GM21447 (cell line): ENCODE results near the gene ZC2HC1B.

Experiments used
- ATAC-seq: cut with Tn5 transposase; IDR thresholded peaks from one replicate; pipeline ENCODE4 v1.9.1; 2021; ENCODE audit not compliant: unreplicated experiment

Gene ZC2HC1B

DNA sequence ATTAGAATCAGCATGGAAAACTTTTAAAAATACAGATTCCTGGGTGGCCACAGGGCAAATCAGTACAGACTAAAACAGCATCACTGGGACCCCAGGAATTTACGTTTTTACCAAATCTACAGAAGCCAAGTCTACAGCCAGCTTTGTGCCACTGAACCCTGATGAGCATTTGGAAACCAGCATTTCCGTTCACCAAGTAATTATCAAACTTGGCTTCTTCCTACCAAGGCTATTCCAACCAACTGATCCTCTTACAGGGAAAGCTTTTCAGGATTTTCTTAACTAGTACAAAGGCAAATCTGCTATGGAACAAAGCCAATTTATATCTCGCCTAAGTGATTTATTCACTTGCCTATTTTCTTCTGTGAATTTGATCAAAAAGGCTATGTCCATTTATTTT is 96.8 kb downstream of the ZC2HC1B start:
- no peak for ATAC-seq

DNA sequence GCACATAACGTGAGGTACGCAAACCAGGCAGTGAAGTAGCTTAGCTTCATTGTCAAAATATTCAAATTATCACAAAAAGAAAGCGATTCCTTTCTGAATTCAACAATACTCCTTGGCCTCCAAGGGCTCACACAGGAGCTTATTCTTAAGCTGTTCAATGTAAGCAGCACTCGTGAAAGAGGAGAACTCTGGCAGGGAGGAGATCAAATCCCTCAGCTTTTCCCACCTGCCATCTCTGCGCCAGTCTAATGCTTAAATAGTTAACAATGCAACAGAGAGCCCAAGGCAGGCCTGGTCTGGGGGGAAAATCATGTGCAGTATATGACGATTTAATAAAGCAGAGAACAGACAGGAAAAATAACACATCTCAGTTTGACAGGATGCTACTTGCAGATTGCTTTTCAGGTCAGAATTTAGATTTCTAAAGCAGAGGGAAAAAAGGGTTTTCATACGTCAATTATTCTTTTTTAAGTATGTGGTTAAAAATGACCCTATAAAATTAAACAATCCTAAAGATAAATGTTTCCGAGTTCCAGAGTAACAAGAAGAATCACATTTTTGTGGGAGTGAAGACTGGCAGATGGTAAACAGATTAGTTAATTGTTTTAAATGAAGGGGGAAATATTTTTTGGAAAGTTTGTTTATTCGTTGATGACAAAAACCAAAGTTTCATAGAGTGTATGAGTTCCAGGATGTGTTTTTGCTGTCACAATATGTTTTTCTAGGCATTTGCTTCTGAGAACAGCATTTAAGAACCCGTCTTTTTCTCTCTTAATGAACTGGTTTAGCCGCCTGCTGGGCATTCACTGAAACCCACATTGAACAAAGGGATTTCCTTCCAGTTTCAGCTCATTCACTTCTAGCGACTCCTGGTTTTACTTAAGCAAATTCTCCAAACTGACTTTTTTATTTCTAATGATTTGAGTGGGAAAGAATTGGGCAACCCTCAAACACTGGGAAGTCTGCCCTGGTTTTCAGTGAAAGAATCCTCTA is 97.9 kb downstream of the ZC2HC1B start:
- ATAC-seq: no peak

DNA sequence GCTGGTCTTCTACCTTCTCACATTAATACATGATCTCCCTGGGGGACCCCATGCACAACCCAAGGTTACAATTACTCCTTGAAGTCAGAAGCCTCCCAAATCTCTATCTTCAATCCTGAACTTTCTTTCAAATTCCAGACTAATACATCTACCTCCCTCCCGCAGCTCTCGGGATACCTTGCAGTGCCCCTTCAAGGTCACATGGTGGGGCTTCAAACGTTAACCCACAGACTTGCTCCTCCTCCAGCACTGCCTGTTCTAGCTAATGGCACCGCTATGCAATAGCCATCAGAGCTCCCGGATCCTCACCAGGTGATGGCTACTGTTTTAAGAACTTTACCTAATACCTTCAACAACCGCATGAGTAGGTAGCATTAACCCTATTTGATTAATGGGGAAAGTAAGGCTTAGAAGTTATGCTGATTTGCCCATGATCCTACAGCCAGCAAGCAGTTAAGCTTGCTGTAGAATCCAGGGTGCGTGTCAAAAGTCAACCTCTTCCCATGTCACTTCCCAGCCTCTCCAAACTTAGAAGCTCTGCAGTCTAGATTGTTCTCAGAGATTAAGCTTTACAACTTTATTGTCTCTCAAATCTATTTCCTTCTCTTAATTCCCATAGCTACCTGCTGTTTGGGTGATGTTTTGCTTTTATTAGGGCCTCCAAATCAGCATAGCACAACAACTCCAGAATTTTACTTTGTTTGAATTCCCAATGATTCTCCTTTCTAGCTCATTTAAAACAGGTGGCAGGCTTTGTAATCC is 99.1 kb downstream of the ZC2HC1B start:
- no peak for ATAC-seq

DNA sequence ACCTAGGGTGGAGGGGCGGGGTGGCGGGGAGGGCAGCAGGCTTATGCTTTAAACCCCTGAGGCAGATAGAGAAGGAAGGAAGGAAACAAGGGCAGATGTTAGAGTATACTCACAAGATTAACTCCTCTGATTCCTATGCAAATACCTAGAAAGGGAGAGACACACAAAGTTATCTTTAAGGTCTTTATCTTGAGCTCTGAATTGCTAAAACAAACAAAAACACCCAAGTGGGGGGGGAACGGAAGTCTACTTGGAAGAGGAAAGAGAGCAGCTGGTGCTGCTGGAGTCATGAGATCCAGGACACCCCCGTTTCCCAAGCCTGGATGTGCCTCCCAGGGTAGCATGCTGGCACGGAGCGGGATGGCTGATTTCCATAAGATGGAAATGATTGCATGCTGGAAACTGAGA is 100.4 kb downstream of the ZC2HC1B start:
- no peak for ATAC-seq

DNA sequence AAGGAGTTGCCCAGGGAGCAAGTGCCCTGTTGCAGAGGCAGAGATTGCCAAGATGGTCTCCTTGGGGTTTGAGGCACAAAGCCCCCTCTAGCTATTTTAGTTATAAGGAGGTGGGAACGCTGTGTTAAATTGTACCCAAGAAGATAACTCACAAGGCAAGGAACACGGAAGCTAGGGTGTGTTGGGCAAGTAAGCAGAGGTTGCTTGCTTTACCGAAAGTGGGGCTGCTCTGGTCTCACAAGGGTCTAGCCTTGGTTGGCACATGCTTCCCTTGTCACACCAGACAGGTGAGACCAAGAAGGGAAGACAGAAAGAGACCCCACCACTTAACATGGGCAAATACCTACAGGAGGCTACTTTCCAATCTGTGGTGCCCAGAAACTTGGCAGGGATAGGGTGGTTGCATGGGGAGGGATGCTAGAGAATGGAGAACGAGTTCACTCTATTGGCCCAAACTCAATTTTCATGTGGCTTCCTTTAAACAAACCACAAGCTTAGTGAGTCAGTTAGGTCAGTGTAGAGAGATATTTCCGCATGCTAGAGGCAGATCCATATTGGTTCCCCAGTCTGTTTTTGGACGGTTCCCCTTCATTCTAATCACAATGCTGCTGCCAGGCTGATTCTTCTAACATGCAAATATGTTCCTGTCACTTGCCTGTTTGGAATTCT is 101.4 kb downstream of the ZC2HC1B start:
- ATAC-seq: no peak

DNA sequence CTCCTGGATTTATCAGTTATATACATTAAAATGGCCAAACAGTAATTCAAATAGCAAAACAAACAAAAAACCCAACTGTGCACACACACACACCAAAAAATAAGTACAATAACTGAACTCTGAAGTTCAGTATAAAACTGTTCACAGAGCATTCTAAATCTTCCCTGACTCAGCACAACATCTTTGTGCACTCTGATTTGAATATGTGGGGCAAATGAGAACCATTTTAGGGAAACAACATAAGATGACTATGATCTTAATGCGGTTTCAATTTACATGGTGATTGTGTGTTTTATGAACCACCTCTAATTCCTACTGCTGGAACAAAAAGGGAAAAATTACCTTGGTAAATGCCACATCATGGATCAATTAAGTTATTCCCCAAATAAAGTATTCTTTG is 102.0 kb downstream of the ZC2HC1B start:
- ATAC-seq: no peak

DNA sequence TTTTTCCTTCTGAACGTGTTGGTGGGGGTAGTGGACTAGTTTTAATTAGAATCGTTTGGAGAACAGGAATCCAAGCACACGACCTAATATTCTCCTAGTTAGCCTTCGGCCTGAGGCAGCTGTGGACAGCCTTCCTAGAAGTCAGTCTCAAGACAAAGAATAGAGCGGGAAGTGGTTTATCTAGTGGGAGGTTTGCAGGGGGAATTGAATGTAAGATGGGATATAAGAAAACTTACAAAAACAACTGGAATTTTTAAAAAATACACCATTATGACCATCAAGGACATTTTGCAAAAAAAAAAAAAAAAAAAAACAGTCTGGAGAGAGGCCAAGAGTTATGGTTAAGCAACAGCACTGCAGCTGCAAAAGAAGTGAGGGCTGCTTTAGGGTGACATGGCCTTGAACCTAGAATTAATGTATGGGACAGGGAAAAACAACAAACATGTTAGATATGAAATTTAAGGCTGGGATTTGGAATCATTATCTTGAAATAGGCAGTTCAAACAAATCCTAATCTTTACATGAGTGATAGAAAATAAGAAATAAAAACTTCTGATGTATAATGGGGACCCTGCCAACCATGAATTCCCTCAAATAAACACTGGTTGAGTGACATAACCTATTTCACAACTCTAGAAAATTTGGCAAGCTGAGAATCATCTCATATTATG is 103.6 kb downstream of the ZC2HC1B start:
- no peak for ATAC-seq

DNA sequence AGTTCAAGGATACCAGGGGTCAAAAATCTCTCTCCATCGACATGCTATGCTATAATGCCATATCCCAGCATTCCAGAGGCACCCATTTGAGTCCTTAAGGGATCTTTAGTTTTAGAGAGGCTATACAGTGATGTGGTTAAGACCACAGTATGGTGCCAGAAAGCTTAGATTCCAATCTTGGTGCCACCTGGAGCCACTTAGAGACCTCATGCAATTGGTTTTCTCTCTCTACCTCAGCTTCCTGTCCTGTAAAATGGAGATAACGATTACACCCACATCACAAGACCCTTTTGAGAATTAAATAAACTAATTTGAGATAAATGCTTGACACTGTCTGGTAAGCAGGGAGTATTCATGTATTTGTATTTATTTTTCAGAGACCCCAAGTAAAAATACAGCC is 104.8 kb downstream of the ZC2HC1B start:
- ATAC-seq: no peak

DNA sequence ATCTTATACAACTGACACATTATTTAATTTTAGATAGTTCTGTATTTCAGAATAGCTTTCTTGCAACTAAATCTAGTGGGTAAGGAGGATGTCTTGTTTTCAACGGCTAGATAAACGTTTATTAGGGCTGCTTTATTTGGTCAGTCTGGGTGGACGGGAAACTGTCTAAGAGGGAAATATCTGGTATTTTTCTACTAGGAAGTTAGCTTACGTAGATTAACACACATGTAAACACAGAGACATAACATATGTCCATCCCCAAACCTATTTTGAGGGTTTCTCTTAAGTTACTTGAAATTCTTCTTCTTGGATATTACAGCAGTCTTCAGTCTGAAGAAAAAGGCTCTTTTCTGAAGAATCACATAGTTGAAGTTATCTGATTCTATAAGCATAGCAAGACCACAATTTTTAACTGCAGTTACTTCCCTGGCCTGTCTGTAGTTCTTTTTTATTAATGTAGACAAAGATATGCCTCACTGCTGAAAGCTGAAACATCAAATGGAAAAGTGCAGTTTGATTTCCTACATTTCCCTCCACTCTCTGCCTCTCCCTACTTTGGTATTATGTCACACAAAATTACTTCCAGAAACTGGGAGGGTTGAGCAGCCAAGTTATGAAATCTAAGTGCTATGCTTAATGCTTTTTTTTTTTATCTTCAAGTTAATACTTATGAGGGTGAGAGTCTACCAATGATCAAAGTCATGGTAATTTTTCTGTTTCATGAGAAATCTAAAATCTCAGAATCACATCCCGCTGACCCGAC is 106.4 kb downstream of the ZC2HC1B start:
- no peak for ATAC-seq

DNA sequence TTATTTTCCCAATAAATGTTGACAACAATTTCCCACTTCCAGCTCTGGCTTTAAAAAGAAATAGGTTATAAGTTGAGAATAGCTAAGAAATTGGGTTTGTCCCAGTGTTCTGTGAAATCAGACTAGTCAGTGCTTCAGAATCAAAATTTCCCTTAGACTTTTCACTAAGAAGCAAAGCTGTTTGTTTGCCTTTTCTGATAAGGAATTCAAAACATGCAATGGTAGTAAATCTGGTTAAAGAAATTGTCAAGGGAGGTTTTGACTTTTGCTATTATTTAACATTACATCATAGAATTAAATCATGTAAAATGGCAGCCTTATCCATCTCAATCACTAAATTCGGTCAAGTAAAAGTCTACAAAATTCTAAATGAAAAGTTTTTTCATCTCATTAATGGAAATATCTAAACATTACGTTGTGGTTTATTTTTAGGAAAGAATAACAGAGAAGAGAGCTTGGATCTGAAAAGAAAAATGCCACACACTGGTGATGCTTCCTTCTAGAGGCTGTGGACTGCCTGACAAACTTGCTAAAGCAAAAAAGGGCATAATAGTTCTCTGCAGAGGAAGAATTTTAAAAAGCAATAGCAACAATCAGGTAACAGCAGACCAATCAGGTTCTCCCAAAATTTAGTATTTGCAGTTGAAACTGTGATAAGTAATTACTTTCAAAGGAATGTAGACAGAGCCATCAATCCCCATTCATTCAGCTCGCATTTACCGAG is 107.4 kb downstream of the ZC2HC1B start:
- no peak for ATAC-seq

DNA sequence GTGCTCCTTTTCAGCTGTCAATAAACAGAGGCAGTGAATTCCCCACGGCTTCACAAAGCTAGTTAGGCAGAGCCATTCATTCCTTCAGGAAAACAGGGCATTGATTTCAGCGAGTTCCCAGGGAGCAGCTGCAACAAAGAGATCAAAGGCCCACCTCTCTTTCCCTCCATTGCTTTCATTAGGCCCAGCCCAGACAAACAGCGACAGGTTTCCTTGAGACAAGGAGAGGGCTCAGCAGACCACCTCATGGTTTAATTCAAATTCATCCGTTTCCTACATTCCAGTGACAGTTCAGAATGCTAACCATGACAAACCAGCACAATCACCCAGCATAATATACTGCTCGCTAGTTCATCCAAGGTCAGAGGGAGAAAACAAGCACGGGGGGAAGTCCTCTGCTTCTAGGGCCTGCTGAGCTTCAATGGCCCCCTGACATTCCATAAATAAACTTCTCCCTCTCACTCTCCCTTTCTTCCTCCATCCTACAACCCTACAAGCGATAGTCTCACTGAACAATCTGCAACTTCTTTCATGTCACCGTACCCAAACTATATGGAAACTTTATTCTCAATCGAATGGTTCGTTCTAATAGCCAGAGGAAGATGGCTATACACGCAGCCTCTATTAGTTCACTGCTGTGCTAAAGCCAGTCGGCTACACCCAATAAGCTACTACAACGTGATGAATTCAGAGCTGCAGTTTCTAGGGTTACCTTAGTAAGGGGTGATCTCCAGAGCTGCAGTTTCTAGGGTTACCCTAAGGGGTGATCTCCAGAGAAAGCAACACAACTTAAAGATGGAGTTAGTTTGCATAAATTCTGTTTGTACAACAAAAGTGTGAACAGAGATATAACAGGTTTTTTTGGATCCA is 109.1 kb downstream of the ZC2HC1B start:
- ATAC-seq: no peak

DNA sequence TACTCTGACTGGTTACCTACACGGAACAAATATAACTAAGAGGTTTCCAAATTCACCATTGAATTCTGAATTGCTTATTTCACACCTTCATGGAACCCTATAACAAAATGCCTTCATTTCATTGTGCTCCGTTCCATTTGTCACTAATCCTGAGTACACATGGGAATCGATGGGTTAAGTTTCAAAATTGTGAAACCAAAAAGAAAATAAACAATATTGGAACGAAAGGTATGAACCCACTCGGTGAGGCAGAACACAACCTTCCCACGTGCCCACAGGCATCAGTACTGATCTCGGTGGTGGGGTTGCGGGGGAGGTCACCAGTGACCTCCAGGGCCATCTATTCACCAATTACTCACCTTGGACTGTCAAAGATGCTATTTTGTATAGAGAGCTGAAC is 109.8 kb downstream of the ZC2HC1B start:
- ATAC-seq: no peak

DNA sequence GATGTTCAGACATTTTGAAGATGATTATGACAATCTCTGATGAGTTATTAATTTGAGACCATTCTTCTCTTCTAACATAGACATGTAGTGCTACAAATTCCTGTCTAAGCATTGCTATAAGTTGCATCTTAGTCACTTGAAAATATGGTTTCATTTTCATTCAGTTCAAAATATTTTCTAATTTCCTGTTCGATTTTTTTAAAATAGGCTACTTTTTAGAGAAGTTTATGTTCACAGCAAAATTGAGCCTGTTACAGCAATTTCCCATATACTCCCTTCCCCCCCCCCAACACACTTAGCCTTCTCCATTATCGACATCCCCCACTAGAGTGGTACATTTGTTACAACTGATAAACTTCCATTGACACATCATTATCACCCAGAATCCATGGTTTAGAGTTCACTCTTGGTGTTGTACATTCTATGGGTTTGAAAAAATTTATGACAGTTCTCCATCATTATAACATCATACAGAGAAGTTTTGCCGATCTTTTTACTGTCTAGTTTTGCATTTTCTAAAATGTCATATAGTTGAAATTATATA is 112.6 kb downstream of the ZC2HC1B start:
- ATAC-seq: no peak

DNA sequence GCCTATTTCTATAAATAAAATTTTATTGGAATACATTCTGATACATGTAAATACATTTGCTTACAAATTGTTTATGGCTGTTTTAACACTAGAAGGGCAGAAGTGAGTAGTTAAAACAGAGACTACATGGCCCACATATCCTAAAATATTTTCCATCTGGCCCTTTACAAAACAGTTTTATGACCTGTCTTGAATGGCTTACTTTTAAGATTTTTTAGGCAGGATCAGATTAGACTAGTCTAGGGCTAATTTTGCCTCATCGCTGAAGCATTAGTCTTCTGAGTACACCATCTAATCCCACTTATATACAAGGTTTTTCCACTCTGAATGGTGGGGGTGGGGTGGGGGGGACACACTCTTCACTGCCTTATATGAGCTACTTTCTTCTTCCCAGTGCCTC is 116.6 kb downstream of the ZC2HC1B start:
- no peak for ATAC-seq

DNA sequence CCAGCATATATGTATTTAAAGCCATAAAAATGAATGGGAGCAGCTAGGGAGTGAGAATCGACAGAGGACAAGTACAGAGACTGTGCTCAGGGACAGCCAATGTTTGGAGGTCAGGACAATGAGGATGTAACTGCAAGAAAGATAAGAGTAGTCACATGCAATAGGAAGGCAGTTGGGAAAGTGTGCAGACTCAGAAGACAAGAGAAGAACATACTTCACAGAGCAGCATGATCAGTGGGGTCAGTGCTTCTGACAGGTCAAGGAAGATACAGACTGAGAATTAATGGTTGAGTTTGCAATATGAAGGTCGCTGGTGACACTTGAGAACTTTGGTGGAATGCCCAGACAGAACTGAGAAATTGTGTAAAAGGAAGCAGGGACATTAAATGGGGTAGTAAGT is 118.7 kb downstream of the ZC2HC1B start:
- no peak for ATAC-seq

DNA sequence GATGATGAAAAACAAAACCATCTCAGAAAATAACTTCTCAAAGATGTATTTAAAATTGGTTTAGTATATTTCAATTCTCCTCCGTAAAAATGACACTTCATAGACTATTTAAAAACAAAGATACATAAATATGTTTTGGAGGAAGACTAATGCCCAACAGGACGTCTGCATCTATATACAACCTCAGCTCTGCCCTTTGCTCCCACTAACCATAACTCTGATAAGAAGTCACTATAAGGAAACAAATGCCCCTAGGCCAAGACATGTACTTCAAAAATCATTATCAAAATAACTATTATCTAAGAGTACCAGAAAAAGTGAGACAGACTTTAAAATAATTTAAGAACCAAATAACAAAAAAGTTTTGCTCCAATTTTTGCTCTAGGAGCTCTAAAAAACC is 120.4 kb downstream of the ZC2HC1B start:
- no peak for ATAC-seq

DNA sequence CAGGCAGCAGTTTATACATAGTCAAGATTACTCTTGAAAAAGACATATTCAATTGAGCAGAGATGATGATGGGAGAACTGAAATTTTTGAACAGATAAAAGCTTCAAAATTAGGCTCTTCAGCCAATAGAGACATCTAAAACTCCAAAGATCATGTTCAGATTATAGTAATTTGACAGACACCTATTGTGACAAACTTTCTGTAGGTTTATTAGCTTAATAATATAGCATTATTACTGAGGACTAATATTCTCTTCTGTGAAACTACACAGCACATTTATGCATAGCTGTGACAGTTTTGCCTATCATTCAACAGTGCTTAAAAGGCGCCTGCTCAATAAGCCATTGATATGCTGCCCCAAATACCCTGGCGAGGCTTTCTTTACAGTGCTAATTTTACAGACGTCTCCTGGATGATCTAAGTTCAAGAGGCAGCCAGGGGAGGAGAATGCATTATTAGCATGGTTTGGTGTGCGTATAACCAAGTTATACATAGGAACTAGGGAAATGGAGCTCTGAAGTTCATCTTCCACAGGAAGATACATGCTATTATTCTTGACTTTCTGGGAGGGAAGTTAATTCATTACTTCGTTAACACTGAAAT is 122.3 kb downstream of the ZC2HC1B start:
- ATAC-seq: no peak
